CD4-positive, alpha-beta memory T cell (primary cell): ENCODE results near the gene CLOCK. TPM values are rescaled to one million over a fixed set of nuclear protein-coding genes. Genes with fewer than 3 reads are reported as not detected.
A peak's percentile ranks its signal among the peaks of the same experiment; 100 is the strongest.

Experiments used
- CTCF ChIA-PET: fragments of 350-600 bp; sonication (Branson Sonifier 250); formaldehyde crosslinking; loops from one replicate; lab custom pipeline; 2021; ENCODE audit warnings: inconsistent platforms; ENCODE audit not compliant: partially characterized antibody; lab: Charles Lee
- POLR2A ChIA-PET: fragments of 350-600 bp; sonication (Branson Sonifier 250); formaldehyde crosslinking; loops from one replicate; lab custom pipeline; 2021; ENCODE audit not compliant: partially characterized antibody; lab: Charles Lee
- DNase-seq, 5 donors: peaks; one replicate each; pipeline versions ENCODE4 v3.0.0 to v3.0.0-alpha.2; 2020 to 2022; ENCODE audit warnings: mixed read lengths in 1 of 5
- H3K27ac ChIP-seq: one replicate; pipeline ENCODE4 v1.7.0; 2013; ENCODE audit warnings: low read depth, low read length
- H3K27me3 ChIP-seq: 2 replicates; pipeline ENCODE4 v1.7.0; 2013; ENCODE audit warnings: mild to moderate bottlenecking, low read length, moderate library complexity; ENCODE audit not compliant: insufficient read depth
- H3K36me3 ChIP-seq: 2 replicates; pipeline ENCODE4 v1.7.0; 2013; ENCODE audit warnings: mild to moderate bottlenecking, low read length, moderate library complexity; ENCODE audit not compliant: insufficient read depth
- H3K4me1 ChIP-seq: 2 replicates; pipeline ENCODE4 v1.7.0; 2013; ENCODE audit warnings: mild to moderate bottlenecking, low read length, moderate library complexity; ENCODE audit not compliant: insufficient read depth
- H3K4me3 ChIP-seq, 2 donors: one replicate each; pipeline ENCODE4 v1.7.0; 2013; ENCODE audit warnings: low read length in 2 of 2, mild to moderate bottlenecking in 1 of 2
- H3K9me3 ChIP-seq, 2 donors: one replicate each; pipeline ENCODE4 v1.7.0; 2013; ENCODE audit warnings: low read length in 2 of 2, control low read depth in 1 of 2; ENCODE audit not compliant: control insufficient read depth in 1 of 2
- H3K27ac Mint-ChIP-seq, 7 donors: one replicate each; pipeline ENCODE4 v1.8.0; 2020 to 2021; ENCODE audit warnings: mixed read lengths in 7 of 7, mild to moderate bottlenecking in 6 of 7, inconsistent platforms in 3 of 7, moderate library complexity in 3 of 7
- H3K27me3 Mint-ChIP-seq, 2 donors: one replicate each; pipeline ENCODE4 v1.8.0; 2020 to 2021; ENCODE audit warnings: mixed read lengths in 2 of 2
- H3K36me3 Mint-ChIP-seq, 2 donors: one replicate each; pipeline ENCODE4 v1.8.0; 2020 to 2021; ENCODE audit warnings: mixed read lengths in 2 of 2, inconsistent platforms in 1 of 2, mild to moderate bottlenecking in 1 of 2
- H3K4me1 Mint-ChIP-seq, 4 donors: one replicate each; pipeline ENCODE4 v1.8.0; 2020 to 2021; ENCODE audit warnings: mixed read lengths in 4 of 4, mild to moderate bottlenecking in 1 of 4
- H3K4me3 Mint-ChIP-seq, 8 donors: one replicate each; pipeline ENCODE4 v1.8.0; 2020 to 2021; ENCODE audit warnings: mixed read lengths in 8 of 8, mild to moderate bottlenecking in 7 of 8, moderate library complexity in 6 of 8, inconsistent platforms in 3 of 8
- H3K9me3 Mint-ChIP-seq, 8 donors: one replicate each; pipeline ENCODE4 v1.8.0; 2020 to 2021; ENCODE audit warnings: mixed read lengths in 8 of 8, mild to moderate bottlenecking in 5 of 8, inconsistent platforms in 3 of 8, moderate library complexity in 1 of 8
- intact Hi-C: fragments of 100-400 bp; cut with micrococcal nuclease; formaldehyde crosslinking; loops from one replicate; pipeline ENCODE4 v1.15.1; 2023
- polyA plus RNA-seq, 2 donors: library from polyadenylated mRNA; unstranded; fragments of 300-500 nt; fragmentation: Illumina TruSeq; gene quantifications; one replicate each; pipeline ENCODE4 v1.2.3, GENCODE V29; 2021
- total RNA-seq, 2 experiments: library from RNA; stranded (reverse); gene quantifications; one replicate each; pipeline ENCODE4 v1.2.3, GENCODE V29; 2021

The CLOCK gene
- total and polyA plus RNA-seq, 4 experiments from 2014 or later: 2.1 to 15.4 (median 9.8) TPM

DNA sequence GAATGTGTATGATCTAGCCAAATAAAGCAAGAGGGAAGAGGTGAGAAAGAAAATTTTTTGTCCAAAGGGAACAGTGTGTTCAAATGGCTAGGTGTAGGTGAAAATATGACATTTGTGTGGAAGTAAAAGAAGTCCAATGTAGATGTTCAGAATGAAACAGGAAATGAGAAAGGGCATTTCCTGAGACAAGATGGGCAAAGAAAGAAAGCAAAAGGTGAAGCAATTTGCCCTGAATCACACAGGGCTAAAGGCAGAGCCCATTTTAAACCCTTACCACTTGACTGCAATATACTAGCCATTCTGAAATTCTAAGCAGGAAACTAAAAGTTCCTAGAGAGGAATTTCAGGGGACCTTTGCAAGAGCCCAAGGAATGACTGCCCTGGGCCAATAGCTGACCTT lies 36.0 kb downstream of the CLOCK start:
- H3K27ac ChIP-seq: no peak overlapping the region
- no peaks in the 10 kb centered on the region for H3K27me3 ChIP-seq
- no peaks in the 10 kb centered on the region for H3K9me3 Mint-ChIP-seq
- peaks cover 19 to 31% (median 26%) of the 10 kb centered on the region in 4 donors for H3K4me1 Mint-ChIP-seq
- H3K4me3 Mint-ChIP-seq: no peak overlapping the region
- H3K36me3 Mint-ChIP-seq: peaks cover 16 to 19% of the 10 kb centered on the region in 2 donors
- H3K27me3 Mint-ChIP-seq: no peaks in the 10 kb centered on the region
- DNase-seq: no peak
- H3K9me3 ChIP-seq: no peaks in the 10 kb centered on the region
- no peaks in the 10 kb centered on the region for H3K36me3 ChIP-seq
- peak overlapping the region in 1 of 7 donors; percentile 14 for H3K27ac Mint-ChIP-seq
- POLR2A ChIA-PET: no interaction called here
- CTCF ChIA-PET: interaction anchor here (0.7 to 1.0 kb wide), 2 partner anchors 44 to 190 kb away, joined by 3 read pairs; no protein-coding TSS in a partner anchor
- H3K4me3 ChIP-seq: no peak overlapping the region
- intact Hi-C loops: no loop called here
- H3K4me1 ChIP-seq: peaks cover 6% of the 10 kb centered on the region

DNA sequence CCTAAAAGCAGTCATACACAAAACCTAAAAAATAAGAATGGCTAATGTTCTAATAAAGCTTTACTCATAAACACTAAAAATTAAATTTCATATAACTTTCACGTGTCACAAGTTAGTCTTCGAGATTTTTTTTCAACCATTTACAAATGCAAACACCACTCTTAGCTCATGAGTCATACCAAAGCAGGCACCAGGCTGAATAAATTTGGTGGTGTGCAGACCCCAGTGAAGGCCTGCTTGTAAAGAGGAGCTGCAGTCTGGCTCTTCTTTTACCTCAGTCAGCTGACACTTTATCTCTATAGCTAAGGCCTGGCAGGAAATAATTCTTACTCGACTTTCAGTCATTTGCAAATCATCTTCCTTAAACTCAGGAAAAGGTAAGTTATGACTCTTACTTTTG lies 37.4 kb downstream of the CLOCK start:
- Mint-ChIP-seq H3K27me3 (no peaks in the 10 kb centered on the region), H3K4me3 (no peak overlapping the region), H3K36me3 (peaks cover 16 to 19% of the 10 kb centered on the region in 2 donors), H3K9me3 (no peaks in the 10 kb centered on the region), H3K4me1 (peaks cover 19 to 28% (median 26%) of the 10 kb centered on the region in 4 donors), H3K27ac (no peak overlapping the region)
- no peak overlapping the region for H3K27ac ChIP-seq
- no peaks in the 10 kb centered on the region for H3K36me3 ChIP-seq
- intact Hi-C loops: no loop called here
- POLR2A ChIA-PET: no interaction called here
- H3K4me3 ChIP-seq: no peak overlapping the region
- no peaks in the 10 kb centered on the region for H3K27me3 ChIP-seq
- no peaks in the 10 kb centered on the region for H3K9me3 ChIP-seq
- peaks cover 6% of the 10 kb centered on the region for H3K4me1 ChIP-seq
- no peak for DNase-seq
- CTCF ChIA-PET: interaction anchor here (1.0 kb wide), 1 partner anchor 22 kb away, joined by 4 read pairs; no protein-coding TSS in a partner anchor

GRCh38 chr4:55507612-55508011 lies 39.1 kb downstream of the CLOCK start:
- Histone ChIP-seq H3K27me3 (no peaks in the 10 kb centered on the region), H3K4me1 (peaks cover 6% of the 10 kb centered on the region), H3K27ac (no peak overlapping the region), H3K36me3 (no peaks in the 10 kb centered on the region), H3K9me3 (no peaks in the 10 kb centered on the region), H3K4me3 (no peak overlapping the region)
- POLR2A ChIA-PET: no interaction called here
- intact Hi-C loops: no loop called here
- no peak for DNase-seq
- Mint-ChIP-seq H3K4me3 (no peak overlapping the region), H3K4me1 (peaks cover 19 to 27% (median 26%) of the 10 kb centered on the region in 4 donors), H3K9me3 (no peaks in the 10 kb centered on the region), H3K36me3 (peaks cover 23 to 24% of the 10 kb centered on the region in 2 donors), H3K27me3 (no peaks in the 10 kb centered on the region), H3K27ac (no peak overlapping the region)
- CTCF ChIA-PET: no interaction called here

GRCh38 chr4:55503169-55503568 lies 43.5 kb downstream of the CLOCK start:
- no peak overlapping the region for H3K4me3 ChIP-seq
- Mint-ChIP-seq H3K27ac (no peak overlapping the region), H3K36me3 (peaks cover 21 to 39% of the 10 kb centered on the region in 2 donors), H3K9me3 (no peaks in the 10 kb centered on the region), H3K4me1 (peaks cover 2 to 8% (median 6%) of the 10 kb centered on the region in 4 donors), H3K27me3 (no peaks in the 10 kb centered on the region), H3K4me3 (no peak overlapping the region)
- no peaks in the 10 kb centered on the region for H3K27me3 ChIP-seq
- intact Hi-C loops: no loop called here
- no peak overlapping the region for H3K27ac ChIP-seq
- no peaks in the 10 kb centered on the region for H3K9me3 ChIP-seq
- no peaks in the 10 kb centered on the region for H3K4me1 ChIP-seq
- no peak for DNase-seq
- ChIA-PET CTCF (no interaction called here), POLR2A (no interaction called here)
- H3K36me3 ChIP-seq: no peaks in the 10 kb centered on the region

- Histone ChIP-seq H3K9me3 (no peaks in the 10 kb centered on the region), H3K36me3 (no peaks in the 10 kb centered on the region), H3K4me3 (no peak overlapping the region), H3K27me3 (no peaks in the 10 kb centered on the region), H3K4me1 (no peaks in the 10 kb centered on the region), H3K27ac (no peak overlapping the region)
- Mint-ChIP-seq H3K27ac (peak overlapping the region in 1 of 7 donors; percentile 12), H3K4me3 (no peak overlapping the region), H3K36me3 (peaks cover 15 to 36% of the 10 kb centered on the region in 2 donors), H3K27me3 (no peaks in the 10 kb centered on the region), H3K9me3 (no peaks in the 10 kb centered on the region), H3K4me1 (peaks cover 4 to 17% (median 10%) of the 10 kb centered on the region in 4 donors)
- DNase-seq: no peak
- intact Hi-C loops: no loop called here
- ChIA-PET POLR2A (no interaction called here), CTCF (interaction anchor here (1.2 kb wide), 1 partner anchor 153 kb away, joined by 3 read pairs; no protein-coding TSS in a partner anchor)
Measured at GRCh38 chr4:55500072-55500471, 46.6 kb downstream of the CLOCK start.

DNA sequence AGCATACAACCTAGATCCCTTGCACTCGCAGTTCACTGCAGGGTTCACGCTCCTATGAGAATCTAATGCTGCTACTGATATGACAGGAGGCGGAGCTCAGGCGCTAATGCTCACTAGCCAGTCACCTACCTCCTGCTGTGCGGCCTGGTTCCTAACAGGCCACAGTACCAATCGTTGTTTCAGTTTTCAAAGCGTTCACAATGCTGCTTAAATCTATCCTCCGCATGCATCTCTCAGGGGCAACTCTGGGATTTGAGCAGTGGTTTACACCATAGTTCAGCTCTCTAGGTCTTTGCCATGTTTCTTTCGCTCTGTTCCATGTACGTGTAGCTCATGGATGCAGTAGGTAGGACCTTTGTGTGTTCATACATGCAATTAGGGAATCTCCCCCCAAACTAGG lies 47.2 kb downstream of the CLOCK start:
- ChIA-PET POLR2A (no interaction called here), CTCF (interaction anchor here (1.2 to 1.4 kb wide), 2 partner anchors 13 to 153 kb away, joined by 3 read pairs; no protein-coding TSS in a partner anchor)
- Mint-ChIP-seq H3K36me3 (peaks cover 18 to 42% of the 10 kb centered on the region in 2 donors), H3K4me3 (no peak overlapping the region), H3K4me1 (peaks cover 4 to 17% (median 12%) of the 10 kb centered on the region in 4 donors), H3K27me3 (no peaks in the 10 kb centered on the region), H3K9me3 (no peaks in the 10 kb centered on the region), H3K27ac (no peak overlapping the region)
- DNase-seq: no peak
- Histone ChIP-seq H3K27ac (no peak overlapping the region), H3K9me3 (no peaks in the 10 kb centered on the region), H3K4me1 (no peaks in the 10 kb centered on the region), H3K4me3 (no peak overlapping the region), H3K27me3 (no peaks in the 10 kb centered on the region), H3K36me3 (no peaks in the 10 kb centered on the region)
- intact Hi-C loops: no loop called here

DNA sequence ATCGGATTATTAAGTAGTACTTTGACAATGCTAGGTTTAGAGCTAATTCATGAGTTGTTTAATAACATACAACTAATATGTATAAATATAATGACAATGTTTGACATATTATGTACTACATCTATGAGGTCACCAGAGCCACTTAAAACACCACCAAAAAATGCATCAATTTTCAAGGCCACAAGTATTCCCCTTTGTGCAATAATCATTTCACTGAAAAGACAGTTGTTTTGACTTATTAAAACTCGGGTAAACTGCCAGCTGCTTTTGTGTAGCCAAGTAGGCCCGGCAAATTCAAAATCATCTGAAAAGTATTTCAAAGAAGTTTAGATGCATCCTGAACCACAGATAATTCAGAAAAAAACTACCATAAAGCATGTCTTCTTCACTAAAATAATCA lies 48.7 kb downstream of the CLOCK start:
- DNase-seq: no peak
- Mint-ChIP-seq H3K4me1 (peaks cover 4 to 17% (median 10%) of the 10 kb centered on the region in 4 donors), H3K27ac (no peak overlapping the region), H3K9me3 (no peaks in the 10 kb centered on the region), H3K4me3 (no peak overlapping the region), H3K36me3 (peaks cover 20 to 47% of the 10 kb centered on the region in 2 donors), H3K27me3 (no peaks in the 10 kb centered on the region)
- CTCF ChIA-PET: no interaction called here
- no peaks in the 10 kb centered on the region for H3K4me1 ChIP-seq
- H3K9me3 ChIP-seq: no peaks in the 10 kb centered on the region
- H3K4me3 ChIP-seq: no peak overlapping the region
- H3K27ac ChIP-seq: no peak overlapping the region
- POLR2A ChIA-PET: no interaction called here
- intact Hi-C loops: no loop called here
- H3K36me3 ChIP-seq: no peaks in the 10 kb centered on the region
- H3K27me3 ChIP-seq: no peaks in the 10 kb centered on the region
